ENCODE data around the gene ARHGAP24. TPM values are rescaled to one million over a fixed set of nuclear protein-coding genes. Genes with fewer than 3 reads are reported as not detected.

ARHGAP24 gene
- total RNA-seq, 1 experiment from 2014 or later: 1.3 TPM

GRCh38 chr4:85491527-85491926, 16.6 kb downstream of the ARHGAP24 start:
- POLR2A ChIA-PET: no interaction called here
- no peaks in the 10 kb centered on the region for H3K9me3 ChIP-seq (ENCODE audit: control insufficient read depth in 1 of 2, insufficient read depth in 1 of 2, low read depth in 1 of 2, low read length in 2 of 2)
- intact Hi-C loops (cut with micrococcal nuclease): no loop called here
- TF ChIP-seq TCF7L2 (IDR thresholded peaks at IDR 0.05; ENCODE audit: borderline replicate concordance, extremely low read depth, insufficient read depth, insufficient read length) (no peak), POLR2AphosphoS5 (IDR thresholded peaks at IDR 0.05; ENCODE audit: low read depth, low read length) (no peak), EZH2phosphoT487 (IDR thresholded peaks at IDR 0.05; ENCODE audit: borderline replicate concordance) (no peak), SIN3A (IDR thresholded peaks at IDR 0.05; ENCODE audit: low read depth) (no peak), JUND (IDR thresholded peaks at IDR 0.05) (no peak), RAD21 (IDR thresholded peaks at IDR 0.05; ENCODE audit: low read depth) (no peak), YY1 (IDR thresholded peaks at IDR 0.05; ENCODE audit: extremely low read depth, insufficient replicate concordance, low read depth, low read length) (no peak), CTCF (IDR thresholded peaks at IDR 0.05 in 2 of 3, conservative IDR thresholded peaks at IDR 0.05 in 1 of 3; ENCODE audit: borderline replicate concordance in 1 of 3, insufficient read depth in 1 of 3, low read depth in 2 of 3, low read length in 2 of 3) (no peak), FOSL1 (IDR thresholded peaks at IDR 0.05; ENCODE audit: low read depth) (no peak), EZH2 (IDR thresholded peaks at IDR 0.05) (no peak), ZFX (IDR thresholded peaks at IDR 0.05) (no peak), ZBTB33 (IDR thresholded peaks at IDR 0.05; ENCODE audit: extremely low read depth, insufficient replicate concordance, low read length) (no peak), POLR2A (IDR thresholded peaks at IDR 0.05; ENCODE audit: borderline replicate concordance, extremely low read depth, insufficient read depth, insufficient read length) (no peak), REST (IDR thresholded peaks at IDR 0.05; ENCODE audit: low read depth) (no peak), CEBPB (IDR thresholded peaks at IDR 0.05; ENCODE audit: low read depth) (no peak), EGR1 (IDR thresholded peaks at IDR 0.05; ENCODE audit: low read depth) (no peak), ATF3 (IDR thresholded peaks at IDR 0.05) (no peak)
- no peak overlapping the region for H3K9ac ChIP-seq (ENCODE audit: low read length)
- no peaks in the 10 kb centered on the region for H3K9me2 ChIP-seq (ENCODE audit: insufficient read depth)
- H3K4me1 ChIP-seq (ENCODE audit: control insufficient read depth in 1 of 2, insufficient read depth in 2 of 2, low read length in 2 of 2): peaks cover 0 to 31% of the 10 kb centered on the region in 2 experiments; a peak in 2 of 4 replicates
- no peak overlapping the region for H3K4me2 ChIP-seq (ENCODE audit: low read length)
- H3K27ac ChIP-seq (ENCODE audit: low read depth, low read length): no peak overlapping the region
- H3K79me2 ChIP-seq (ENCODE audit: insufficient read depth, low read length): no peaks in the 10 kb centered on the region
- H3K4me3 ChIP-seq (replicated peaks in 1 of 2; ENCODE audit: low read depth in 1 of 2, low read length in 2 of 2): no peak overlapping the region
- ATAC-seq: no peak
- no peak overlapping the region for H2AFZ ChIP-seq (ENCODE audit: low read depth, low read length, poor library complexity, severe bottlenecking)
- CTCF ChIA-PET: no interaction called here
- no peak for DNase-seq (ENCODE audit: low read depth, low spot score)
- no peaks in the 10 kb centered on the region for H3K27me3 ChIP-seq (ENCODE audit: insufficient read depth, low read length)
- no peaks in the 10 kb centered on the region for H3K36me3 ChIP-seq (ENCODE audit: control insufficient read depth in 1 of 2, insufficient read depth in 2 of 2, low read length in 2 of 2)
- RAD21 ChIA-PET (ENCODE audit: low non-redundant PET in 1 of 2, low total read pairs in 2 of 2, uncharacterized antibody in 2 of 2, unreplicated experiment in 2 of 2): no interaction called here
- H4K20me1 ChIP-seq (ENCODE audit: insufficient read depth): no peaks in the 10 kb centered on the region
- BruUV-seq (replicated peaks): no TSS peak
